HG02970 (cell line): ENCODE results near the gene WHAMM.
"Not testable (repeated sequence)": the region's sequence is repeated elsewhere in the genome, so short reads cannot be mapped to it uniquely, and the experiment has no call there.

Experiments
- ATAC-seq: cut with Tn5 transposase; IDR thresholded peaks from one replicate; pipeline ENCODE4 v1.9.1; 2021; ENCODE audit warnings: mild to moderate bottlenecking, moderate library complexity, moderate number of reproducible peaks; ENCODE audit not compliant: unreplicated experiment, low FRiP score

The WHAMM gene

GRCh38 chr15:82856397-82857170, 47.2 kb downstream of the WHAMM start:
- ATAC-seq, result no peak

GRCh38 chr15:82858932-82859331, 49.5 kb downstream of the WHAMM start:
- ATAC-seq, result no peak

GRCh38 chr15:82862886-82863285, 53.5 kb downstream of the WHAMM start:
- ATAC-seq, result no peak

GRCh38 chr15:82864967-82865366, 55.5 kb downstream of the WHAMM start:
- no peak for ATAC-seq

- not testable (repeated sequence) for ATAC-seq
Measured at GRCh38 chr15:82865581-82865980, 56.2 kb downstream of the WHAMM start.

- not testable (repeated sequence) for ATAC-seq
Measured at GRCh38 chr15:82865981-82866380, 56.6 kb downstream of the WHAMM start.

GRCh38 chr15:82870727-82871320, 61.4 kb downstream of the WHAMM start:
- no peak for ATAC-seq

- no peak for ATAC-seq
Measured at GRCh38 chr15:82871358-82871757, 61.9 kb downstream of the WHAMM start.

- no peak for ATAC-seq
Measured at GRCh38 chr15:82871832-82872484, 62.5 kb downstream of the WHAMM start.

GRCh38 chr15:82873000-82873680, 63.7 kb downstream of the WHAMM start:
- ATAC-seq, result no peak

- no peak for ATAC-seq
Measured at GRCh38 chr15:82874267-82874666, 64.8 kb downstream of the WHAMM start.

- no peak for ATAC-seq
Measured at GRCh38 chr15:82874961-82875360, 65.5 kb downstream of the WHAMM start.

GRCh38 chr15:82875411-82876003, 66.1 kb downstream of the WHAMM start:
- ATAC-seq, result no peak

- ATAC-seq, result no peak
Measured at GRCh38 chr15:82877825-82878224, 68.4 kb downstream of the WHAMM start.

- ATAC-seq, result no peak
Measured at GRCh38 chr15:82878325-82878724, 68.9 kb downstream of the WHAMM start.

- no peak for ATAC-seq
Measured at GRCh38 chr15:82880704-82881103, 71.3 kb downstream of the WHAMM start.

GRCh38 chr15:82881747-82882146, 72.3 kb downstream of the WHAMM start:
- no peak for ATAC-seq

GRCh38 chr15:82882273-82882928, 73.0 kb downstream of the WHAMM start:
- no peak for ATAC-seq
